ENCODE data around the gene RILPL1. TPM values are rescaled to one million over a fixed set of nuclear protein-coding genes. Genes with fewer than 3 reads are reported as not detected.
A peak's percentile ranks its signal among the peaks of the same experiment; 100 is the strongest.
"Not testable (repeated sequence)": the region's sequence is repeated elsewhere in the genome, so short reads cannot be mapped to it uniquely, and the experiment has no call there.

RILPL1 gene
- total and polyA plus RNA-seq, 5 donors = 118 to 146 (median 131) TPM

DNA sequence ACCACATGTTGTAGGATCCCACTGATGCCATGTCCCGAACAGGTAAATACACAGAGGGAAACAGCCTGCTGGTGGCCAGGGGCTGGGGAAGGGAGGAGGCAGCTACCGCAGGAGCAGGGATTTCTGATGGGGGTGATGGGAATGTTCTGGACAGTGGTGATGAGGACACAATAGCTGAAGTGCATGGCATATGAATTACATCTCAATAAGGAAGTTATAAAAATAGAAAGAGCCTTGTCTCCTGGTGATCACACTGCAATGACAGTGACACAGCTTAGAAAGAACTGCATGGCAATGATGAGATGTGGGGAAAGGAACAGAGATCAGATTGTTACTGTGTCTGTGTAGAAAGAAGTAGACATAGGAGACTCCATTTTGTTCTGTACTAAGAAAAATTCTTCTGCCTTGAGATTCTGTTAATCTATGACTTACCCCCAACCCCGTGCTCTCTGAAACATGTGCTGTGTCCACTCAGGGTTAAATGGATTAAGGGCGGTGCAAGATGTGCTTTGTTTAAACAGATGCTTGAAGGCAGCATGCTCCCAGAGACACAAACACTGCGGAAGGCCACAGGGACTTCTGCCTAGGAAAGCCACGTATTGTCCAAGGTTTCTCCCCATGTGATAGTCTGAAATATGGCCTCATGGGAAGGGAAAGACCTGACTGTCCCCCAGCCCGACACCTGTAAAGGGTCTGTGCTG lies 41.0 kb downstream of the RILPL1 start:
- H3K9me3 ChIP-seq (ENCODE audit: control insufficient read depth, low read length); intact Hi-C loops (cut with DNase I); H3K27me3 ChIP-seq (ENCODE audit: control insufficient read depth, insufficient read depth); H3K4me3 ChIP-seq (ENCODE audit: low read length); H3K4me1 ChIP-seq (ENCODE audit: control insufficient read depth, insufficient read depth, low read length): not testable (repeated sequence)
- H3K27ac ChIP-seq (ENCODE audit: low read length) = peak overlapping the region; percentile 75
- DNase-seq (peak in 1 of 3 donors; percentile 49), ATAC-seq (peak; percentile 54 to 59)
- 60% methylated on average over 7 of the region's 7 CpGs for WGBS

DNA sequence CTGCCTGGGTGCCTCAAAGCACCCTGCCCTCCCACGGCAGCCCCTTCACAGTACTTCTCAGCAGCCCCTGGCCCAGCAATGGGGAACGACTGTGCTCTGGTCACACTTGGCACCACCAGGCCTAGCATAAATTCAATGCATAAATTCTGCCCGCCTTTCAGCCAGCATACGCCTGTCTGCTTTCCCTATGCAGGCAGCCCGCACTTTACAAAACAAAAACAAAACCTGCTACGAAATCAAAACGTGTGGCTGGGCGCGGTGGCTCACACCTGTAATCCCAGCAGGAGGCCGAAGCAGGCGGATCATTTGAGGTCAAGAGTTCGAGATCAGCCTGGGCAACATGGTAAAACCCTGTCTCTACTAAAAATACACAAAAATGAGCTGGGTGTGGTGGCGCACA lies 42.0 kb downstream of the RILPL1 start:
- DNase-seq (no peak), ATAC-seq (no peak)
- no peaks in the 10 kb centered on the region for H3K27me3 ChIP-seq (ENCODE audit: control insufficient read depth, insufficient read depth)
- peaks cover 3% of the 10 kb centered on the region for H3K4me1 ChIP-seq (ENCODE audit: control insufficient read depth, insufficient read depth, low read length)
- intact Hi-C loops (cut with DNase I) = no loop called here
- no peak overlapping the region for H3K27ac ChIP-seq (ENCODE audit: low read length)
- whole genome bisulfite sequencing = 92% methylated on average over 13 of the region's 13 CpGs
- no peak overlapping the region for H3K4me3 ChIP-seq (ENCODE audit: low read length)
- H3K9me3 ChIP-seq (ENCODE audit: control insufficient read depth, low read length) = no peaks in the 10 kb centered on the region

DNA sequence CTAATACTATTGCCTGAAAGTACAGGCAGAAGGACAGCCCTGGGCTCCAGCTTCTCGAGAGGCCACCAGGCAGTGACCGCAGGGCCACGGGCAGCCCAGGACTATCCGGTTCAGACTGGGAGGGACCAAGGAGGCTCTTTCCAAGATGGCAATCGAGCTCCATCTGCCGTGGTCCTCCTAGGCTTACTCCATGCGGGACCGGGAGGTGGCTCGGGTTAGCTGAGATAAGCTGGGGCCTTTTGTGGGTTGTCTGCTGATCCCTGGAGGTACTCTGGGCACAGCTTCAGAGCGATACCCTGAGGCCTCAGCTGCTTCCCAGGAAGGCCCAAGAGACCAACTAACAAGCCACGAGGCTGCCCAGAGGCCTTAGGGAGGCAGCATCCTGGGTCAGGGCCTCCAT lies 42.5 kb downstream of the RILPL1 start:
- no peak overlapping the region for H3K4me3 ChIP-seq (ENCODE audit: low read length)
- H3K27me3 ChIP-seq (ENCODE audit: control insufficient read depth, insufficient read depth) = no peaks in the 10 kb centered on the region
- no peak for ATAC-seq
- H3K4me1 ChIP-seq (ENCODE audit: control insufficient read depth, insufficient read depth, low read length) = peaks cover 3% of the 10 kb centered on the region
- intact Hi-C loops (cut with DNase I) = no loop called here
- no peak for DNase-seq
- WGBS = 83% methylated on average over 11 of the region's 11 CpGs
- H3K9me3 ChIP-seq (ENCODE audit: control insufficient read depth, low read length) = no peaks in the 10 kb centered on the region
- H3K27ac ChIP-seq (ENCODE audit: low read length) = no peak overlapping the region

DNA sequence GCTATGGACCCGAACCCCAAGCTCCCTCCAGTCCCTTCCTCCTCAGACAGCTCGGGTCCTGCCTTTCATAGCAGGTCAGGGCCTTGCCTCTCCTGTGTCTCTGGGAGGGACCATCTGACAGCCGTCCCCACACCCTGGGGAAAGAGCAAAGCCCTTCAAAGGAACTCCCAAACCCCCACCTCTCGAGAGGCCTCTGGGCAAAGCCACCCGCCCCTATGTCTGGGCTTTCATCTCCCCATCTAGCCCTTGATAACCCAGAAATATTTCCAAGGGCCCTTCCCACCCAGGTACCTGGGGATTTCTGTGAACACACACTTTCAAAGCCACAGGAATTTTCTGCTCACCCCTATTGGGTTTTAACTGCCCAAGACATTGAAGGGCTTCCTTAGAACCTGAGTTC lies 43.4 kb downstream of the RILPL1 start:
- no peak for DNase-seq
- Histone ChIP-seq H3K4me1 (ENCODE audit: control insufficient read depth, insufficient read depth, low read length) (peaks cover 3% of the 10 kb centered on the region), H3K27me3 (ENCODE audit: control insufficient read depth, insufficient read depth) (no peaks in the 10 kb centered on the region), H3K4me3 (ENCODE audit: low read length) (no peak overlapping the region), H3K9me3 (ENCODE audit: control insufficient read depth, low read length) (no peaks in the 10 kb centered on the region), H3K27ac (ENCODE audit: low read length) (no peak overlapping the region)
- WGBS = 83% methylated on average over 5 of the region's 5 CpGs
- intact Hi-C loops (cut with DNase I) = no loop called here
- no peak for ATAC-seq

DNA sequence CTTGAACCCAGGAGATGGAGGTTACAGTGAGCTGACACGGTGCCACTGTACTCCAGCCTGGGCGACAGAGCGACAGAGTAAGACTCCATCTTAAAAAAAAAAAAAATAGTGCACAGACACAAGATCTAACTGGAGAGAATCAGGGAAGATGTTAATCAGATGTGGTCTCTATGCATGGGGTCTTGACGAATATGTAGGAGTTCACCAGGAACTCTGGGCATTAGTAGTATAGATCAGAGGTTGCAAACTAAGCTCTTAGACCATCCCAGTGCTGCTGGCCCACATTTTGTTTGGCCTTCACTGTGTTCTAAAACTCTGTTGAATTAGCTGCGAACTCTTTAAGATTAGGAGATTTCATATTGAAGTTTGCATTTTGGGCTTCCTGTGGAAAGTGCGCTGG lies 43.9 kb downstream of the RILPL1 start:
- WGBS = 96% methylated on average over 6 of the region's 6 CpGs
- Histone ChIP-seq H3K27ac (ENCODE audit: low read length) (no peak overlapping the region), H3K4me3 (ENCODE audit: low read length) (no peak overlapping the region), H3K9me3 (ENCODE audit: control insufficient read depth, low read length) (no peaks in the 10 kb centered on the region), H3K4me1 (ENCODE audit: control insufficient read depth, insufficient read depth, low read length) (peaks cover 3% of the 10 kb centered on the region), H3K27me3 (ENCODE audit: control insufficient read depth, insufficient read depth) (no peaks in the 10 kb centered on the region)
- no peak for ATAC-seq
- DNase-seq = no peak
- intact Hi-C loops (cut with DNase I) = no loop called here

DNA sequence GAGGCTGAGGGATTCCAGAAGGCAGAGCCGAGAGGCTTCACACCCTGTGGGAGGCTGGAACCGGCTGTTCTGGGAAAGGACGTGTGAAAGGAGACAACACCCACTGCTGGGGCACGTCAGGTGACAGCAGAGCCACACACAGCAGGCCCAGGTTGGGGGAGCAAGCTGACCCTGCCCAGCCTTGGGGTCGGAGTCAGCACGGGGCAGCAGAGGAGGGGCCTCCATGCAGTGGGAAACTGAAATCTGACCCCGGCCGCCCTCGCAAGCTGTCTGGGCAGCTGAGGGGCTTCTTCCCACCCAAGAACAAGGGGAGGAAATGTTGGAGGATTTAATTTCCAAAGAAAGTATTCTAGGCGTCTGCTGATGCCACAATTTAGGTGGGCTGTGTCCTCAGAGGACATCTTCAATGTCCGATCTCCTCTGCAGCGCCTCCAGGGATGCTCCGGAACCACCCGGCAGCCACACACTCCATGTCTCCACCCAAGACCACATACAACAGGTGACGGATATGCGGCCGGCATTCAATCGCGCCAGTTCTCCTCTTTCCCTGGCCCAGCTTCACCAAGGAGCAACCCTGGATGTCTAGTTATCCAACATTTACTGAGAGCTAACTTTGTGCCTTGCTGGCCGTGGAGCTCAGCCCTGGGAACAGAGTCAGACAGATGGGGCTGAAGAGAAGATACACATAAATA lies 44.8 kb downstream of the RILPL1 start:
- Histone ChIP-seq H3K27ac (ENCODE audit: low read length) (peak overlapping the region; percentile 32), H3K27me3 (ENCODE audit: control insufficient read depth, insufficient read depth) (no peaks in the 10 kb centered on the region)
- intact Hi-C loops (cut with DNase I) = no loop called here

DNA sequence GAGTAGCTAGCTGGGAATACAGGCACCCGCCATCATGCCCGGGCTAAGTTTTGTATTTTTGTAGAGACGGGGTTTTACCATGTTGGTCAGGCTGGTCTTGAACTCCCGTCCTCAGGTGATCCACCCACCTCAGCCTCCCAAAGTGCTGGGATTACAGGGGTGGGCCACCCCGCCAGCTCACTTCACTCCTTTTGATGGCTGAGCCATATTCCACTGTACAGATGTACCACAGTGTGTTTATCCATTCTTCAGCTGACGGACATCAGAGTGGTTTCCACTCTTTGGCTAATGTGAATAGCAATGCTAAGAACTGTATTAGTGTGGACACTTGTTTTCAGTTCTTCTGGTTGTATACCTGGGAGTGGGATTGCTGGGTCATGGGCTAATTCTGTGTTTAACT lies 46.1 kb downstream of the RILPL1 start:
- ATAC-seq (no peak), DNase-seq (no peak)
- 97% methylated on average over 6 of the region's 6 CpGs for WGBS
- Histone ChIP-seq H3K27ac (ENCODE audit: low read length) (no peak overlapping the region), H3K4me3 (ENCODE audit: low read length) (no peak overlapping the region), H3K9me3 (ENCODE audit: control insufficient read depth, low read length) (no peaks in the 10 kb centered on the region), H3K4me1 (ENCODE audit: control insufficient read depth, insufficient read depth, low read length) (peaks cover 3% of the 10 kb centered on the region), H3K27me3 (ENCODE audit: control insufficient read depth, insufficient read depth) (no peaks in the 10 kb centered on the region)
- intact Hi-C loops (cut with DNase I) = no loop called here

More for the DNA sequence above, 44.8 kb downstream of the RILPL1 start:
- 74% methylated on average over 20 of the region's 20 CpGs for WGBS
- no peaks in the 10 kb centered on the region for H3K9me3 ChIP-seq (ENCODE audit: control insufficient read depth, low read length)
- peaks cover 3% of the 10 kb centered on the region for H3K4me1 ChIP-seq (ENCODE audit: control insufficient read depth, insufficient read depth, low read length)
- H3K4me3 ChIP-seq (ENCODE audit: low read length) = no peak overlapping the region
- peak; percentile 25 to 40 for ATAC-seq
- DNase-seq = no peak

DNA sequence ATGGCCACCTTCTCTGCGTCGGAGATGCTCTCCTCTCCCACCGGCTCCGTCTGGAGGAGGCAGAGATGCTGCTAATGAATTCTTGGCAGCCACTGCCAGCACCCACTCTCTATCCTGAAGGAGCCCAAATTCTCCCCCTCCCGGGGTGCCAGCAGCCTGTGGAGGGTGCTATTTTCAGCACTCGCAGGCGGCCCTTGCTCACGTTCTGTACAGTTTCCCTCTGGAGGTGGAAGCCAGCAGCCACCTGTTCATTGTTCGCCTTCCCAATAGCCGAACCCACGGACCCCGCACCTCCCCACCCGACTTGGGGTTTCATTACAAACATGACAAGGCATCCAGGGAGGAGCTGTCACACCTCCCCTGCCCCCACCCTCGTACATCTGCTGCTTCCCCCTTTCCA lies 47.8 kb downstream of the RILPL1 start:
- intact Hi-C loops (cut with DNase I) = no loop called here
- Histone ChIP-seq H3K4me3 (ENCODE audit: low read length) (no peak overlapping the region), H3K27me3 (ENCODE audit: control insufficient read depth, insufficient read depth) (no peaks in the 10 kb centered on the region), H3K9me3 (ENCODE audit: control insufficient read depth, low read length) (no peaks in the 10 kb centered on the region), H3K27ac (ENCODE audit: low read length) (no peak overlapping the region), H3K4me1 (ENCODE audit: control insufficient read depth, insufficient read depth, low read length) (peaks cover 1% of the 10 kb centered on the region)
- WGBS = 76% methylated on average over 14 of the region's 14 CpGs
- no peak for ATAC-seq
- DNase-seq = no peak

DNA sequence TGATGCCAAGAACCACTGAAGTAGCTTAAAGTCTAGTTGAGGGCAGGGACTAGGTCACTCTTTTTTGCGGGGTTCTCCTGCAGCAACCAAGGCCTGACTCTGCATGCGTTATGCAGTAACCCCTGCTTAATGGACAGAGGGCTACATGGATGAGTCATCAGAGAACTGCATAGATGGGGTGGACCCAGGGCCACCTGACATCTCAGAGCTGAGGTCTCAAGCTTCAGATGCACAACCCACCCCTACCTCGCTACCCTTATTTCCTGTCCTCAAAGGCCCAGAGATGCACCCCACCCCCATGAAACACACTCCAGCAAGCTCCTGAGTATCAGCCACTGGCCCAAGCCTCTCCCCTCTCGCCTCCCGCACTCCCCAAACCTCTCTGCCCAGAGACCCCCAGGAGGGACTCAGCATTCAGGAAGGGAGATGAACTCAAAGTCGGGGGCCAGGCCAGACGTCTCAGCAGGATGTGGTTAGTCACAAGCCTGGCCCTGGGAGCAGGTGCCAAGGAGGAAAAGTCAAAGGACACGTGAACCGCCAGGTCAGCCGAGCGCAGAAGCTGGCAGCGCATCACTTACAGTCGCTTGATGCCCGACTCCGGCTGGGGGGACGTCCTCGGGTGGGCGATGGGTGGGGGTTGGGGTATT lies 49.8 kb downstream of the RILPL1 start:
- 77% methylated on average over 18 of the region's 18 CpGs for WGBS
- intact Hi-C loops (cut with DNase I) = no loop called here

DNA sequence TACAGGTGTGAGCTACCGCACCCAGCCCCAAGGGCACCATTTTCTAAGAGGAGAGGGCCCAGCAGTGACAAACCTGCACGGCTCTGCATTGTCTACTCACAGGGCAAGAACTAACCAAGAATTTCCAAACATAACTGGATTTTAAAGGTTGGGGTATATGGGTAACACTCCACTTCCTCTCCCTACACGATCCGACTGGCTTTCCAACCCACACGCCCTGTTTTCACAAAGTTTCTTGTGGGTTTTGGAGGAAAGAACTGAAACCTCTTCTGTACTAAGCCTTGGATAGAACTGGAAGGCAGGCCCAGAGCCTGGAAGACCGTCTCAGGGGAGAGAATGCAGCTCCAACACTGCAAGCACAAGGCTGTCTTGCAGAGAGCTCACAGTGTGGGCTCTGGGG lies 50.6 kb downstream of the RILPL1 start:
- no peak overlapping the region for H3K4me3 ChIP-seq (ENCODE audit: low read length)
- H3K4me1 ChIP-seq (ENCODE audit: control insufficient read depth, insufficient read depth, low read length) = no peaks in the 10 kb centered on the region
- intact Hi-C loops (cut with DNase I) = no loop called here
- H3K9me3 ChIP-seq (ENCODE audit: control insufficient read depth, low read length) = no peaks in the 10 kb centered on the region
- ATAC-seq = no peak
- no peak for DNase-seq
- H3K27ac ChIP-seq (ENCODE audit: low read length) = peak overlapping the region; percentile 10
- no peaks in the 10 kb centered on the region for H3K27me3 ChIP-seq (ENCODE audit: control insufficient read depth, insufficient read depth)
- WGBS = 84% methylated on average over 6 of the region's 6 CpGs

More for the DNA sequence above, 49.8 kb downstream of the RILPL1 start:
- Histone ChIP-seq H3K27ac (ENCODE audit: low read length) (peak overlapping the region; percentile 19), H3K4me1 (ENCODE audit: control insufficient read depth, insufficient read depth, low read length) (peaks cover 1% of the 10 kb centered on the region), H3K9me3 (ENCODE audit: control insufficient read depth, low read length) (no peaks in the 10 kb centered on the region), H3K4me3 (ENCODE audit: low read length) (no peak overlapping the region), H3K27me3 (ENCODE audit: control insufficient read depth, insufficient read depth) (no peaks in the 10 kb centered on the region)
- ATAC-seq (no peak), DNase-seq (no peak)

DNA sequence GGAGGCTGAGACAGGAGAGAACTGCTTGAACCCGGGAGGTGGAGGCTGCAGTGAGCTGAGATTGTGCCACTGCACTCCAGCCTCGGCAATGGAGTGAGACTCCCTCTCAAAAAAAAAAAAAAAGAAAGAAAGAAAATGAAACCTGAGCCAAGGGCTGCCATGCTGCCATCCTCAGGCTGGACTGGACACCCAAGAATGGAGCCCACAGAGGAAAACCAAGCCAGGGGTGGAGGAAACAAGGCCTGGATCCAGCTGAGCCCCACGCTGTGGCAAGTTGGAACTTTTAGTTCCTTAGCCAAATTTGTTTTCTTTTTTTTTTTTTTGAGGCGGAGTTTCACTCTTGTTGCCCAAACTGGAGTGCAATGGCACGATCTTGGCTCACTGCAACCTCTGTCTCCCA lies 52.3 kb downstream of the RILPL1 start:
- 92% methylated on average over 5 of the region's 5 CpGs for WGBS

More for the DNA sequence above, 52.3 kb downstream of the RILPL1 start:
- H3K4me3 ChIP-seq (ENCODE audit: low read length); intact Hi-C loops (cut with DNase I); DNase-seq; H3K27ac ChIP-seq (ENCODE audit: low read length); H3K4me1 ChIP-seq (ENCODE audit: control insufficient read depth, insufficient read depth, low read length); ATAC-seq; H3K27me3 ChIP-seq (ENCODE audit: control insufficient read depth, insufficient read depth); H3K9me3 ChIP-seq (ENCODE audit: control insufficient read depth, low read length): not testable (repeated sequence)
